Measurements from ENCODE around the gene EIF1AD. TPM values are rescaled to one million over a fixed set of nuclear protein-coding genes. Genes with fewer than 3 reads are reported as not detected.

The EIF1AD gene
- total RNA-seq, 3 donors from 2014 or later (not counting 1 experiment from before 2014, with no cell fraction given) = 49.9 to 74.2 (median 62.8) TPM

DNA sequence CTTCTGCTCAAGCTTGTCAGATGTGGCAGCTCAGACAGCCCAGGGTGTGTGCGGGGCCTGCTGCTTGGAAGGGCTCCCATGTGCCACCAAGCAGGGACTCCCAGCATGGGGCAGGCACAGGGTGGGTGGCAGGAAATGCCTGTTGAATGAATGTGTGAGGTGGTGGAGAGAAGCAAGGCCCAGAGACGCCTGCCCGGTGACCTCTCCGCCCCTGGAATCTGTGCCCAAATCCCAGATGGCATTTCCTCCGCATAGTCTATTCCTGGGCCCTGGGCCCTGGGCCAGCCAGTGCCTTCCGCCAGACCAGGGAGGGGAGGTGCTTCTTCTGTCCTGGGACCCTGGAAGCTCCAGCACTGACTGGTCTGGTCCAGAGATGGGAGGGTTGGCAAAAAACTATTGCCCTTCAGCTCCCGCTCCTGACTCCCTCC is 13.5 kb upstream of the EIF1AD start:
- no peak overlapping the region for H3K27ac Mint-ChIP-seq
- Histone ChIP-seq H3K36me3 (ENCODE audit: control insufficient read depth, insufficient read depth, low read length) (no peaks in the 10 kb centered on the region), H3K27me3 (ENCODE audit: control insufficient read depth, insufficient read depth, low read length) (peaks cover 18% of the 10 kb centered on the region), H3K9me3 (ENCODE audit: control insufficient read depth, insufficient read depth, low read length) (no peaks in the 10 kb centered on the region), H3K27ac (ENCODE audit: low read length) (no peak overlapping the region), H3K4me3 (ENCODE audit: low read length) (no peak overlapping the region), H3K4me1 (ENCODE audit: control insufficient read depth, insufficient read depth, low read length) (peaks cover 12% of the 10 kb centered on the region)
- peaks cover 7 to 13% of the 10 kb centered on the region in 2 donors for H3K4me1 Mint-ChIP-seq
- H3K27me3 Mint-ChIP-seq (ENCODE audit: low read depth in 2 of 2) = peaks cover under 1 to 2% of the 10 kb centered on the region in 2 donors
- 97% methylated on average over 7 of the region's 7 CpGs for WGBS (ENCODE audit: insufficient coverage)
- ATAC-seq (no peak), DNase-seq (no peak)
- H3K4me3 Mint-ChIP-seq = no peak overlapping the region
- intact Hi-C loops (cut with micrococcal nuclease) = no loop called here
- no peaks in the 10 kb centered on the region for H3K36me3 Mint-ChIP-seq
- no peaks in the 10 kb centered on the region for H3K9me3 Mint-ChIP-seq
- TF ChIP-seq, protein P1, sequence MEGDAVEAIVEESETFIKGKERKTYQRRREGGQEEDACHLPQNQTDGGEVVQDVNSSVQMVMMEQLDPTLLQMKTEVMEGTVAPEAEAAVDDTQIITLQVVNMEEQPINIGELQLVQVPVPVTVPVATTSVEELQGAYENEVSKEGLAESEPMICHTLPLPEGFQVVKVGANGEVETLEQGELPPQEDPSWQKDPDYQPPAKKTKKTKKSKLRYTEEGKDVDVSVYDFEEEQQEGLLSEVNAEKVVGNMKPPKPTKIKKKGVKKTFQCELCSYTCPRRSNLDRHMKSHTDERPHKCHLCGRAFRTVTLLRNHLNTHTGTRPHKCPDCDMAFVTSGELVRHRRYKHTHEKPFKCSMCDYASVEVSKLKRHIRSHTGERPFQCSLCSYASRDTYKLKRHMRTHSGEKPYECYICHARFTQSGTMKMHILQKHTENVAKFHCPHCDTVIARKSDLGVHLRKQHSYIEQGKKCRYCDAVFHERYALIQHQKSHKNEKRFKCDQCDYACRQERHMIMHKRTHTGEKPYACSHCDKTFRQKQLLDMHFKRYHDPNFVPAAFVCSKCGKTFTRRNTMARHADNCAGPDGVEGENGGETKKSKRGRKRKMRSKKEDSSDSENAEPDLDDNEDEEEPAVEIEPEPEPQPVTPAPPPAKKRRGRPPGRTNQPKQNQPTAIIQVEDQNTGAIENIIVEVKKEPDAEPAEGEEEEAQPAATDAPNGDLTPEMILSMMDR (IDR thresholded peaks at IDR 0.05) = no peak

- H3K9me3 Mint-ChIP-seq = no peaks in the 10 kb centered on the region
- Histone ChIP-seq H3K4me1 (ENCODE audit: control insufficient read depth, insufficient read depth, low read length) (peaks cover 6% of the 10 kb centered on the region), H3K27me3 (ENCODE audit: control insufficient read depth, insufficient read depth, low read length) (peaks cover 18% of the 10 kb centered on the region), H3K9me3 (ENCODE audit: control insufficient read depth, insufficient read depth, low read length) (no peaks in the 10 kb centered on the region), H3K36me3 (ENCODE audit: control insufficient read depth, insufficient read depth, low read length) (no peaks in the 10 kb centered on the region), H3K27ac (ENCODE audit: low read length) (no peak overlapping the region), H3K4me3 (ENCODE audit: low read length) (no peak overlapping the region)
- no peak for ATAC-seq
- H3K27me3 Mint-ChIP-seq (ENCODE audit: low read depth in 2 of 2) = peaks cover 4 to 7% of the 10 kb centered on the region in 2 donors
- intact Hi-C loops (cut with micrococcal nuclease) = no loop called here
- no peak for DNase-seq
- TF ChIP-seq, protein P1 (IDR thresholded peaks at IDR 0.05) = no peak
- 89% methylated on average over 6 of the region's 6 CpGs for WGBS (ENCODE audit: insufficient coverage)
- peaks cover 2 to 12% of the 10 kb centered on the region in 2 donors for H3K4me1 Mint-ChIP-seq
- no peak overlapping the region for H3K4me3 Mint-ChIP-seq
- no peak overlapping the region for H3K27ac Mint-ChIP-seq
- H3K36me3 Mint-ChIP-seq = no peaks in the 10 kb centered on the region
These were observed 13.0 kb upstream of the EIF1AD start for GRCh38 chr11:66014804-66015453.

DNA sequence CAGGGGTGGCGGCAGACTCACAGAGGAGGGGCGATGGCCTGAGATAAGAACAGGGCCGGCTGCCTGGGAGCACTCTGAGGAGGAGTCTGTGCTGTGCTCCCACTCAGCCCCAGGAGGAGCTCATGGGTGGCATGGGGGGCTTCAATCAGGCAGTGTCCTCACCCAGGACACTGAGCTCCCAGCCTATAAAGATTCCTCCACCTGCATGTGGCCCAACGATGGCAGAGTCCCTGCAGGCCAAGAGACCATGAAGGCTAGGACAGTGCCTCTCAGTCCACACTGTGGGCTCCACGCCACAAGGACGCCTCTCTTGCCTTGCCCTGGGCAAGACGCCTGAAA is 11.8 kb upstream of the EIF1AD start:
- TF ChIP-seq, protein P1 (IDR thresholded peaks at IDR 0.05) = no peak
- H3K9me3 ChIP-seq (ENCODE audit: control insufficient read depth, insufficient read depth, low read length) = no peaks in the 10 kb centered on the region
- no peaks in the 10 kb centered on the region for H3K36me3 ChIP-seq (ENCODE audit: control insufficient read depth, insufficient read depth, low read length)
- intact Hi-C loops (cut with micrococcal nuclease) = no loop called here
- Mint-ChIP-seq H3K27ac (no peak overlapping the region), H3K27me3 (ENCODE audit: low read depth in 2 of 2) (peaks cover 4 to 7% of the 10 kb centered on the region in 2 donors), H3K4me3 (no peak overlapping the region), H3K4me1 (peaks cover 0 to 10% of the 10 kb centered on the region in 2 donors), H3K9me3 (no peaks in the 10 kb centered on the region), H3K36me3 (no peaks in the 10 kb centered on the region)
- no peak overlapping the region for H3K4me3 ChIP-seq (ENCODE audit: low read length)
- H3K4me1 ChIP-seq (ENCODE audit: control insufficient read depth, insufficient read depth, low read length) = peaks cover 5% of the 10 kb centered on the region
- 89% methylated on average over 7 of the region's 7 CpGs for WGBS (ENCODE audit: insufficient coverage)
- H3K27ac ChIP-seq (ENCODE audit: low read length) = no peak overlapping the region
- ATAC-seq (no peak), DNase-seq (no peak)
- peaks cover 18% of the 10 kb centered on the region for H3K27me3 ChIP-seq (ENCODE audit: control insufficient read depth, insufficient read depth, low read length)

Measured in natural killer cell (primary cell).